Colonic mucosa (tissue), 4 donors: Measurements from ENCODE around the gene B3GNT2. TPM values are rescaled to one million over a fixed set of nuclear protein-coding genes. Genes with fewer than 3 reads are reported as not detected.
"Not testable (repeated sequence)": the region's sequence is repeated elsewhere in the genome, so short reads cannot be mapped to it uniquely, and the experiment has no call there.

Experiments
- DNase-seq: peaks from one replicate; pipeline ENCODE4 v3.0.0-alpha.2; 2020
- H3K27ac ChIP-seq: fragments of 200-600 bp; one replicate; pipeline ENCODE4 v1.8.0; 2021
- H3K27me3 ChIP-seq: fragments of 200-600 bp; one replicate; pipeline ENCODE4 v1.8.0; 2021
- H3K36me3 ChIP-seq: fragments of 200-600 bp; one replicate; pipeline ENCODE4 v1.8.0; 2021
- H3K4me1 ChIP-seq: fragments of 200-600 bp; one replicate; pipeline ENCODE4 v1.8.0; 2021; ENCODE audit warnings: mild to moderate bottlenecking
- H3K4me3 ChIP-seq: fragments of 200-600 bp; one replicate; pipeline ENCODE4 v1.8.0; 2021
- H3K9ac ChIP-seq, 2 donors: one replicate each; pipeline ENCODE4 v1.7.0; 2013; ENCODE audit warnings: control low read depth in 2 of 2, low read depth in 2 of 2, low read length in 2 of 2
- H3K9me3 ChIP-seq: fragments of 200-600 bp; one replicate; pipeline ENCODE4 v1.8.0; 2021
- intact Hi-C: fragments of 100-400 bp; cut with DNase I; formaldehyde crosslinking; loops from one replicate; pipeline ENCODE4 v1.14.1; 2022
- total RNA-seq, 2 donors: library from RNA; stranded (reverse); fragmentation: NEBNext Ultra II Directional in 1 of 2; extraction: Animal tissue kit (Norgen Biotek cat#: 25700) in 1 of 2; gene quantifications; one replicate each; pipeline ENCODE4 v1.2.1, GENCODE V29; 2021
- TF ChIP-seq, protein P1 (sequence below): fragments of 200-600 bp; IDR thresholded peaks from one replicate; pipeline ENCODE4 v1.8.0; 2022; ENCODE audit warnings: antibody characterized with exemption, mild to moderate bottlenecking
- donor health status: healthy.
- donor health status: DM: no; HTN: no; CAD: no.
- donor health status: DM: no; HTN: no; CAD: no.

B3GNT2 gene, protein sequence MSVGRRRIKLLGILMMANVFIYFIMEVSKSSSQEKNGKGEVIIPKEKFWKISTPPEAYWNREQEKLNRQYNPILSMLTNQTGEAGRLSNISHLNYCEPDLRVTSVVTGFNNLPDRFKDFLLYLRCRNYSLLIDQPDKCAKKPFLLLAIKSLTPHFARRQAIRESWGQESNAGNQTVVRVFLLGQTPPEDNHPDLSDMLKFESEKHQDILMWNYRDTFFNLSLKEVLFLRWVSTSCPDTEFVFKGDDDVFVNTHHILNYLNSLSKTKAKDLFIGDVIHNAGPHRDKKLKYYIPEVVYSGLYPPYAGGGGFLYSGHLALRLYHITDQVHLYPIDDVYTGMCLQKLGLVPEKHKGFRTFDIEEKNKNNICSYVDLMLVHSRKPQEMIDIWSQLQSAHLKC
- total RNA-seq = 10 to 100 TPM; 20.1 to 55.7 TPM

GRCh38 chr2:62195421-62196277, at the start of gene B3GNT2:
Gene B3GNT2 (plus strand): TSS chr2:62196115. CDS start chr2:62222221, 26,106 bp downstream.
- Histone ChIP-seq H3K36me3 (no peaks in the 10 kb centered on the region), H3K27ac (peak within 1 kb of the TSS; percentile 93), H3K9me3 (no peaks in the 10 kb centered on the region), H3K9ac (peak within 1 kb of the TSS; percentile 94 to 95), H3K4me3 (peak within 1 kb of the TSS; percentile 83), H3K27me3 (no peaks in the 10 kb centered on the region), H3K4me1 (peaks cover 3% of the 10 kb centered on the region)
- TF ChIP-seq, protein P1, sequence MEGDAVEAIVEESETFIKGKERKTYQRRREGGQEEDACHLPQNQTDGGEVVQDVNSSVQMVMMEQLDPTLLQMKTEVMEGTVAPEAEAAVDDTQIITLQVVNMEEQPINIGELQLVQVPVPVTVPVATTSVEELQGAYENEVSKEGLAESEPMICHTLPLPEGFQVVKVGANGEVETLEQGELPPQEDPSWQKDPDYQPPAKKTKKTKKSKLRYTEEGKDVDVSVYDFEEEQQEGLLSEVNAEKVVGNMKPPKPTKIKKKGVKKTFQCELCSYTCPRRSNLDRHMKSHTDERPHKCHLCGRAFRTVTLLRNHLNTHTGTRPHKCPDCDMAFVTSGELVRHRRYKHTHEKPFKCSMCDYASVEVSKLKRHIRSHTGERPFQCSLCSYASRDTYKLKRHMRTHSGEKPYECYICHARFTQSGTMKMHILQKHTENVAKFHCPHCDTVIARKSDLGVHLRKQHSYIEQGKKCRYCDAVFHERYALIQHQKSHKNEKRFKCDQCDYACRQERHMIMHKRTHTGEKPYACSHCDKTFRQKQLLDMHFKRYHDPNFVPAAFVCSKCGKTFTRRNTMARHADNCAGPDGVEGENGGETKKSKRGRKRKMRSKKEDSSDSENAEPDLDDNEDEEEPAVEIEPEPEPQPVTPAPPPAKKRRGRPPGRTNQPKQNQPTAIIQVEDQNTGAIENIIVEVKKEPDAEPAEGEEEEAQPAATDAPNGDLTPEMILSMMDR = no peak
- peak; percentile 89 for DNase-seq
- intact Hi-C loops = loop anchor here (5.0 to 10.0 kb wide), 3 partner anchors 102 to 219 kb away; no protein-coding TSS in a partner anchor

GRCh38 chr2:62146790-62147189, 49.1 kb upstream of the B3GNT2 start:
- intact Hi-C loops, DNase-seq, H3K27me3 ChIP-seq, H3K4me3 ChIP-seq, H3K36me3 ChIP-seq, H3K27ac ChIP-seq, H3K9ac ChIP-seq, H3K4me1 ChIP-seq, H3K9me3 ChIP-seq: not testable (repeated sequence)

DNA sequence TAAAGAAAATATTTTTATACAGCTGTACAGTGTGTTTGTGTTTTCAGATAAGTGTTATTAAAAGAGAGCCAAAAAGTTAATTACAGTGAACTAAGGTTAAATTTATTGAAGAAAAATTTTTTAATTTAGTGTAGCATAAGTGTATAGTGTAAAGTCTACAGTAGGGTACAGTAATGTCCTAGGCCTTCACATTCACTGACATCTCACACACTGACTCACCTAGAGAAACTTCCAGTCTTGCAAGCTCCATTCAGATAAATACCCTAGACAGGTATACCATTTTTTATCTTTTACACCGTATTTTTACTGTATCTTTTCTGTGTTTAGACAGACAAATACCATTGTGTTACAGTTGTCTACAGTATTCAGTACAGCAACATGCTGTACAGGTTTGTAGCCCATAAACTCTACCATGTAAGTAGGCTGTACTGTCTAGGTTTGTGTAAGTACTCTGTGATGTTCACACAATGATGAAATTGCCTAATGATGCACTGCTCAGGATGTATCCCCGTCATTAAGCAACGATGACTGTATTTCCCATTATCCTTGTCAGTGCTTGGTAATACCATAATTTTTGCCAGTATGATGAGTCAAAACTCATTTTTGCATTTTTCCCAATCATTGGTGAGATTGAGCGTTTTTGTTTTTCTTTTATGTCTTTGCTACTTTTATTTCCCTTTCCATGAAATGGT, 48.2 kb upstream of the B3GNT2 start:
- no peaks in the 10 kb centered on the region for H3K9me3 ChIP-seq
- no peak overlapping the region for H3K4me3 ChIP-seq
- H3K36me3 ChIP-seq = no peaks in the 10 kb centered on the region
- no peak overlapping the region for H3K27ac ChIP-seq
- no peaks in the 10 kb centered on the region for H3K27me3 ChIP-seq
- H3K9ac ChIP-seq = no peak overlapping the region
- intact Hi-C loops = no loop called here
- TF ChIP-seq, protein P1 = no peak
- H3K4me1 ChIP-seq = no peaks in the 10 kb centered on the region
- DNase-seq = no peak

DNA sequence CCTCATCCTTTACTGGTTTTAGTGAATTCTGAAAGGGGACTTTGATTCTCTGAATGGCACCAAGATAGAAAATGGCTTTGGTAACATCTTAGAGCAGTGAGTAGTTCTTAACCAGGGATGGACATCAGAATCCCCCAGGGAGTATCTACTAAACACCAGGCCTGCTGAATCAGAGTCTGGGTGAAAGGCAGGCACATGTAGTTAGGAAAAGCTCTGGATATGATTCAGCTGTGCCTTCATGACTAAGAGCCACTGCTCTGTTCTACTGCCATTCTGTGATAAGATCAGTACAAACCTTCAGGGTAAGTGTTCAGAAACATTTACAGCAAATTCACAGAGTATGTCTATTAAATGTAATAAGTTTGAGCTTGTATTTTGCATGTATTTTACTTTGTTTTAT, 46.2 kb upstream of the B3GNT2 start:
- no peak overlapping the region for H3K9ac ChIP-seq
- intact Hi-C loops = no loop called here
- TF ChIP-seq, protein P1 = no peak
- H3K27me3 ChIP-seq = no peaks in the 10 kb centered on the region
- no peak overlapping the region for H3K27ac ChIP-seq
- no peak for DNase-seq
- no peaks in the 10 kb centered on the region for H3K36me3 ChIP-seq
- H3K4me1 ChIP-seq = no peaks in the 10 kb centered on the region
- H3K9me3 ChIP-seq = no peaks in the 10 kb centered on the region
- H3K4me3 ChIP-seq = no peak overlapping the region

DNA sequence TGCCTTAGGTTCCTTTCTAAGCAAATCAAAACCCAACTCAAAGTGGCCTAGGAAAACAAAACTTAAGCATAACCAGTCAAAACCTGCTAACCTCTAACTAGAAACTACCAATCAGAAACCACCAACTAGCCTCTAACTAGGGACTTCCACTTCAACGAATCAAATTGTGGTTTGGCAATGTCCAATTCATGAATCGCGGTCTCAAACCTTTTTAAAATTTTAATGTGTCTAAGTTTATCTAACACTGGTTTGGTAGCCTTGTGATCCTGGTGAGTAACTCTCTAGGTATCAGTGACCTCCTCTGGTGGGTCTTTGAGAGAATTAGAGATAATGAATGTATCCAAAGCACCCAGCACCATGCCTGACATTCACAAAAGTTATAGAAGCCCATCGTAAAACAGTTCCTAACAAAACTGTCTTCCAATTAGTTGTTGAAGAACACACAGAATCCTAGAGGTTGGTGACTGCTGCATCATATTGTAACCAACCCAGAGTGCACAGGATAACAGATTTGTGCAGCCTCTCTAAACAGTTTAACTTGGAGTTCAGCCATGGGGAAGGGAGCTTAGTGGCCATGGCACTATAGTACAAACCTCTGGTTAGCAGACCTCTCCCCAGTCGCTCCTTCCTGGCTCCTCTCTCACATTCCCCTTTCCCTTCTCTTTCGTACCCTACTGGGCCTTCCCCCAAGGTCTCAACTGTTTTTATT, 45.2 kb upstream of the B3GNT2 start:
- H3K27me3 ChIP-seq = no peaks in the 10 kb centered on the region

More for the DNA sequence above, 45.2 kb upstream of the B3GNT2 start:
- Histone ChIP-seq H3K36me3 (no peaks in the 10 kb centered on the region), H3K9ac (no peak overlapping the region), H3K4me1 (no peaks in the 10 kb centered on the region), H3K27ac (no peak overlapping the region), H3K4me3 (no peak overlapping the region), H3K9me3 (no peaks in the 10 kb centered on the region)
- no peak for DNase-seq
- TF ChIP-seq, protein P1 = no peak
- intact Hi-C loops = no loop called here
